Measurements from ENCODE around the gene RAPSN.
A peak's percentile ranks its signal among the peaks of the same experiment; 100 is the strongest.

The RAPSN gene

DNA sequence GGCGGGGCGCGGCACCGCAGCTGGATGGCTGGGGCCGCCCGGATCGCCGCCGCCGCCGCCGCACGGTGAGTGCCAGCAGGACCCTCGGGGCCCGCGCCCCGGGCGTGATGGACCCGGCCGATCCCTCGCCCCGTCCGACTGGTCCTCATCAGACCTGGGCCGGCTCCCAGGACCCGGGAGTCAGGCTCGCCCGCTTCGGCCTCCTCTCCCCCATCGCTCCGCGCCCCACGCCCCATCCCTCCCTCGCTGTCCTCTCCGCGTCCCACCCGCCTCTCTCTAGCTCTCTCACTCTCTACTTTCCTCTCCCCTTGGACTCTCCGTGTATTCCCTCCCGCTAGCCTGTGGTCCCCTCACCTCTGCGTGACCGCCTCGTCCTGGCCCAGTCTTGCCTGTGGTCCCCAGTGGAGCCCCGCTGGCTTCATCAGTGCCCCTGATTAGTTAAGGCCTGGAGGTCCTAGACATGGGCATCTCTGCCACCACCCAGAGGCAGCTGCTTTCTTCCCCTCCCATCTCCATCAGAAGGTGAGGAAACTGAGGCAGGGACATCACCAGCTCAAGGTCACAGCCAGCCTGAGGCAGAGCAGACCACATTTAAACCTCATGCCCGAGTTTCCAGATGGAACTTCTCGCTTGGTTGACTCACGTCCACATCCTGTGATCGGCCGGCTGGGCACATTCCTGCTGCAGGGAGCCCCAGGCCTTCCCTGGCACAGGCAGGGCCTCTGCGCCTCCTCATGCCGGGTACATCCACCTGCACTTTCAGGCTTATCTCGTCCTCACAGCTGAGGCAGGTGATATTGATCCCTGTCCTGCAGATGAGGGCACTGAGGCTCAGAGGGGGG, 40.1 kb downstream of the RAPSN start:
- FAIRE-seq (no peak), DNase-seq (ENCODE audit: low spot score) (peak; percentile 70)

DNA sequence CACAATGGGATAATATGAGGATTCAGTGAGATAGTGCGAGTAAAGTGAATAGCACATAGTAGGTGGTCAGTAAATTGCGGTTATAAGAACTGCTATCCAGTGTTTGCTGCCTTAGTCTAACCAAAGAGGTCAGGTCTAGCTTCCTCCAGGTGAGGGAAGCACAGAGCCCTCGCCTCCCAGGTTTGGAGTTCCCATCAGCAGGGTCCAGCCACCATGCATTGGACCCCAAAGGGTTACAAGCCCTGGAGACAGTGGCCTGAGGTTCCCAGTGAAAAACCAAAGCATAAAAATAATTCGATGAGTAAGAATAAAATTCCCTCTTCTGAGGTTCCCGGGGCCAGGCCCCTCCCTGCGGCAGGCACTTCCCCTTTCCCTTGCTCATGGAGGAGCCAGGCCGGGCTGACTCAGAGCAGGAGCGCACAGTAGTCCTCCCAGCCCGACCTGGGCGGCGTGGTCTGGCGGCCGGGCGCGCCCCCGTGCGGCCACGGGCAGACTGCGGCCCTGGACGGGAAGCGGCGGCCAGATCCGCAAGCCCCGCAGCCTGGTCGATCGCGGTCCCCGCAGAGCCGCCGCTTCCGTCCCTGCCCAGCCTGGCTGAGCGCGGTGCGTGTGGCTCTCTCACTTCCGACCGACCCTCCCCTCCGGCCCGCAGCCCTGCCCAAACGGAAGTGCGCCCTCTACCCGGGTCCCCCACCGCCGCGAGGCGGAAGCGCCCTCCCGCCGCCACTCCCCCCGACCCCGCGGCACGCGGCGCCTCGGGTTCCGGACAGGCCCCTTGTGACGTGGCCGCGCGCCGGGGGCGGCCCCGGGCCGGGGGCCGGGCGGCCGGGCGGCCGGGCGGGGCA, 41.0 kb downstream of the RAPSN start, which contains the start of gene SLC39A13:
Gene SLC39A13, plus strand, starts transcription at position 845 of the 845 bp plus-strand sequence. CDS start 1,505 bp downstream, outside the sequence.
- FAIRE-seq (peak; percentile 86), DNase-seq (ENCODE audit: low spot score) (peak; percentile 98)

DNA sequence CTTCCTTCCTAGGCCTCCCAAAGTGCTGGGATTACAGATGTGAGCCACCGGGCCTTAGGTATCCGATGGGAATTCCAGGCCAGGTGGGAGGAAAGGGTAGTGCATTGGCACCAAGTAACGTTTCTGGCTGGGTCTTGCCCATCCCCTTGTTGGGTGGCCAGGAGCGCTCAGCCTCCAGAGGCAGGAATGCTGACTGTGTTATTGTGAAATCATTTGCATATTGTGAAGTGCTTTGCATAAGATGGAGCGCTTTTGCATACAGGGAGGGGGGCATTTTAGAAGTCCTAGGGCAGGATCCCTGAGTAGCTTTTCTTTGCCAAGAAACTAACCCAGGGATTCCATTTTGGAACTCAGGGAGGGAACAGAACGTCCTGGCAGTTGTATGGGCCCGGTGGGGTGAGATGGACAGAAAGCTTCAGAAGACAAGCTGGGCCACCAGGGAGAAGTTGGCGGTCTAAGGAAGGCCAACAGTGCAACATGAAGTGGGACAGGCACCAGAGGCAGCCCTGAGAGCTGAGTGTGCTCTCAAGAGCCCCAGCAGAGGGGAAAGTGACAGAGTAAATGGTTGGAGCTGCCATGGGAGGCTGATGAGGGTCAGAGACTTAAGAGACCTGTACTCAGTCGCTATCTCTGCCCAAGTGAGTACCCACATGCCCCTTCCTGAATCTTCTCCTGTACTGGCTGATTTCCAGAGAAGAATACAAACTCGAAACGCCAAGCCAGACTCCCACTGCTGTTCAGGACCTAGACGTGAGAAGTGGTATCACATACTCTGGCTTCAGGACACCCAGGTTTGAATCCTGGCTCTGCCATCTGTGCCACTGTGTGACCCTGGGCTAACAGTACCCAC, 41.8 kb downstream of the RAPSN start:
- FAIRE-seq (no peak), DNase-seq (ENCODE audit: low spot score) (no peak)

DNA sequence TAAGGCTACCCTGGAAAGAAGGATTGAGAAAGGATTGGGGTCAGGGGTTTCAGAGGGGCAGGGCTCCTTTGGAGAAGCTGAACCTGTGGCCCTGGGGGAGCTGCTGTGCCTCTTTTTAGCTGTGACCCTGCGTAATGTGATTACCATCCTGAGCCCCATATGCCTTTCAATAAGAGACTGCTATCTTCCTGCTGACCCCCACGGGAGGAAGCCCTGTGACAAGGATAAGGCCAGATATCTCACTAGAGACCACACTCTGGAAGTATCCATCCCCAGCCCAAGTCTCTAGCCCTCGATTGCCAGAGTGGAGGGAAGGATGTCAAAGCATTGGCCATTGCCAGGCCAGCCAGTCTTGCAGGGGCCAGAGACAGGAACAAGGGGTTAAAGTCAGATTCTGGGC, 45.4 kb downstream of the RAPSN start:
- FAIRE-seq (no peak), DNase-seq (ENCODE audit: low spot score) (no peak)

DNA sequence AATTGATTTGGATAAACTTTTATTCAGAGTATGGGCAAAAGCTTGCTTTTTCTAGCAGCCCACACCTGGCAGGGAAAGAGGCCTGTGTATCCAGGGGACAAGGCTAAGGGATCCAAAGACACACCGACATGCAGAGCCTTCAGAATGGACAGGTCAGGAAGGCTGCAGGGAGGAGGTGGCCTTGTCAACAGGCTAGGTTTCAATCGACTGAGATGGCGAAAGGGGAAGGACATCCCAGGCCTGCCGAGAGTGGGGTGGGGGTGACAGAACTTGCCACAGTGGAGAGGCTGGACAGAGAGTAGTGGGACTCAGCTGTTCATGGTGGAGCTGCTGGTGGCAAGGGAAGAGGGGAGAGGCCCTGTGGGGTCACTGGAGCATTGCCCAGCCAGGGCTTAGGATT, 45.8 kb downstream of the RAPSN start:
- DNase-seq (ENCODE audit: low spot score): no peak
- no peak for FAIRE-seq

DNA sequence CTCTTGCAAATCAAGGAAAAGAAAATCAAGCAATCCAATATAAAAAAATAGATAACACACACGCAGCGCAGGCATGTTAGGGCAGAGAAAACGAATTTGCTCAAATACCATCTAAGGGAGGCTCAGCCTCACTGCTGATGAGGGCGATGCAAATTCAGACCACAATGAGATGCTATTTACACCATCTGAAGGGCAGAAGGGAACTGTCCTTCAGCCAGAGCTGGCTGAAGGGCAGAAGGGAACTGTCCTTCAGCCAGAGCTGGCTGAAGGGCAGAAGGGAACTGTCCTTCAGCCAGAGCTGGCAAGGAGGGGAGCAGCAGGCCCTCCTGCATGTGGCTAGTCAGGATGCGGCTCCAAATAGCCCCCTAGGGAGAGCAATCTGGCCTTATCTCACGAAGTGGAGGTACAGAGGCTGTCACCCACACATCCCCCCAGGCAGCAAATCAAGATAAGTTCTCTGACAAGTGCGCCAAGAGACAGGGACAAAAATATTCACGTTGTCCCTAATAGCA, 48.1 kb downstream of the RAPSN start:
- FAIRE-seq (peak; percentile 80), DNase-seq (ENCODE audit: low spot score) (no peak)

DNA sequence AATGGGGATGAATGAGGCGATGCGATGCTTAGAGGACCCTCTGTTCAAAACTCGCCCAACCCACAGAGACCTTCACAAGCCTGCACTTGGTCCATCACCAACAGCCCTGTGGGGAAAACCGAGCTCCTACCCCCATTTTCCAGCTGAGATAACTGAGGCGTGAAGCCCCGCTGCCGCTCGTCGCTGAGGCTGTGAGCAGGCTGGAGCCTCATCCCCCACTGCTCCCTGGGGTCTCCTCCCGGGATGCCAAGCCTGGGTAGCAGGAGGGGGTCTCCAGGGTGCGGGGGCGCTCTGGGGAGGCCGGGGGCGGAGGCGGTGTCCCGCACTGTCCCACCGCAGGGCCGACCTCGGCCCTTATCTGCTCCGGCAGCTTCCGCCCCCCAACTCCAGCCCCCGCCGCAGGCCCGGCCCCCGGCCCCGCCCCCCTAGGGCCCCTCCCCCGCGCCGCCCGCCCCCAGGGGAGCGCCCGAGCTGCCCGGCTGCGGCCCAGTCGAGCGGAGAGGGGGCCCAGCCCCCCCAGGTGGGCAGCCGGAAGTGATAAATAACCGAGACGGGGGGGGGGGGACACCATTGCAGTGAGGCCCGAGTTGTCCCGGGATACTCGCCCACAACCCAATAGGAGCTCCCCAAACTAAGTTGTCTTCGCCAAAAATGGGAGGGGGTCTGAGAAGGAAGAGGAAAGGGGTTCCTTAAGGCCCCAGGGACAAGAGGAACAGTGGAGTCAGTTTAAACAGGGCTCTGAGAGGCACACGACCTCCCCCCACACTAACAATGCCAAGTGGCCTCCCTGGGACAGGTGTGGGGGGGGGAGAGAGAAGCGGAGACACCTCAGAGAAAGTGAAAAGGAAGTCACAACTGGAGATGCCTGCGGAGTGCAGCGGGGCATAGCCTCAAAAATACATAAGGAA, 48.8 kb downstream of the RAPSN start:
- peak; percentile 71 for DNase-seq (ENCODE audit: low spot score)
- no peak for FAIRE-seq

DNA sequence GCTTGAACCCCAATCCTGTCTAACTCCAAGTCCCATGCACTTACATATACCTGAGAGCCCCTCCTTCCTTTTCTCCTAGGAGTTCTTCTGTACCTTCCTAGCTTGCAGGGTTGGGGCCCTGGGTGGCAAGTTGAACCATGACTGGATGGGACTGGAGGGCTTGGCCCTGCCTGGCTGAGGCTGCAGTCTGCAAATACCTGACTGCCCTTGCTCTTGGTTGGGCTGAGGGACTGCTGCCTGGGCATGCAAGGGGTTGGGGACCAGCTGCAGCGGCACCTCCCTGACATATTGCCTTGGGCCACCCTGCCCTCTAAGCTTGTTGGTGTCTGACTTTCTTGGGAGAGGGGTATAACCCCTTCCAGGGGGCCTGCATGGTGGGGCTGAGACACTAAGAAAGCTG, 50.4 kb downstream of the RAPSN start:
- DNase-seq (ENCODE audit: low spot score) (no peak), FAIRE-seq (no peak)

DNA sequence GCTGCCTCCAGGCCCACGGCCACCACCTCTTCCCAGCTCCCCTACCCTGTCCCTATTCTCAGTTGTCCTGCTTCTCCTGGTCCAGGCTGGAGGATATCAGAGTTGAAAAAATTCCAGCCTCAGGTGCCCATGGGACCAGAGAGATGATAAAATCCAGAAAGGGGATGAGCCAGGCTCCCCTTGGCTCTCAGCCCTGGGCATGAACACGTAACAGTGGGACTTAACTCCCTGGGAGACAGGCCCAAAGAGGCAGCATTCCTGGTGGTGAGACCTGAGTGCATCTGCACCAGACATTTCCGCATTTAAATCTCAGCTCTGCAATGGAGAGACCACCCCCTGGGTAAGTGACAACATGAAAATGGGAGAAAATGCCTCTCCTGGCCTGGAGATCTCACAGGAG, 50.9 kb downstream of the RAPSN start:
- DNase-seq (ENCODE audit: low spot score) (no peak), FAIRE-seq (no peak)

DNA sequence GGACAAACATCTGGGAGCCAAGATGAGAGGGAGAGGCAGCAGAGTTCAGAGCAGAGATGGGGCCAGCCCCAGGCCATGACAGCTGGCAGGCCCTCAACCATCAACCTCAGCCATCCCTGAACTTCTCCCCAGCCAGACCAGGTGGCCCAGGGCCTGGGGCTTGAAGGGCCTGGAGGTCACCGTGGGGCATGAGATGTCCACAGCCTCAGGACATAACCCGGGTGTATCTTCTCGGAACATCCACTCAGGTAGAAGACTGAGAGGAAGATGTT, 53.0 kb downstream of the RAPSN start:
- no peak for FAIRE-seq

DNA sequence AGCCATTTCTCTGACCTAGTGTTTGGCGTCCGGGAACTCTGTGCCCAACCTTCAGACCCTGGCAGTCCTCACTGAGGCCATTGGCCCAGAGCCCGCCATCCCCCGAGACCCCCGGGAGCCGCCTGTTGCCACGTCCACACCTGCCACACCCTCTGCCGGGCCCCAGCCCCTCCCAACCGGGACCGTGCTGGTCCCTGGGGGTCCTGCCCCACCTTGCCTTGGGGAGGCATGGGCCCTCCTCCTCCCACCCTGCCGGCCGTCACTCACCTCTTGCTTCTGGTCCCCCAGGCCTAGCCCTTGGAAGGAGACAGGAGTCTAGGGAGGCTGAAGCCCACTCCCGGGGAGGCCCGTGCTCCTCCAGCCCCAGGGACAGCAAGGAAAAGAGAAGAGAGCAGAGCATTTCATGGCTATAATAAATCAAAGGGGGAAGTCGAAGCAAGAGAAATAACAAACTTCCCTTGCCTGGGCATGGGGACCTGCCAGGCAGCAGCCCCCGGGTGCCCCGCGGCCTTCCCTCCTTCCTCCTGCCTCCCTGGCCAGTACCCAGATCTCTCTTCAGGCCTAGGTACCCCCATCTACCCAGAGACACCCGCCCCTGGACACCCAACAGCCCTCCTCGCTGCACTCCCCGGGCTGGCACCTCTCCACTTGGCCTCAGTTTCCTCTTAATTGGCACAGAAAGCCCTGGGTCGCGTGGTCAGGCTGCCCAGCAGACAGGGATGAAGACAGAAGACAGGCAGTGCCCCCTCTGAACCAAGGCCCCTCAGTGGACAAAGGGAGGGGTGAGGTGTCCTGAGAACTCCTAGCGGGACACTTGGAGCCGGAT, 53.5 kb downstream of the RAPSN start:
- FAIRE-seq: no peak
- no peak for DNase-seq (ENCODE audit: low spot score)

More for the DNA sequence above, 53.0 kb downstream of the RAPSN start:
- no peak for DNase-seq (ENCODE audit: low spot score)

DNA sequence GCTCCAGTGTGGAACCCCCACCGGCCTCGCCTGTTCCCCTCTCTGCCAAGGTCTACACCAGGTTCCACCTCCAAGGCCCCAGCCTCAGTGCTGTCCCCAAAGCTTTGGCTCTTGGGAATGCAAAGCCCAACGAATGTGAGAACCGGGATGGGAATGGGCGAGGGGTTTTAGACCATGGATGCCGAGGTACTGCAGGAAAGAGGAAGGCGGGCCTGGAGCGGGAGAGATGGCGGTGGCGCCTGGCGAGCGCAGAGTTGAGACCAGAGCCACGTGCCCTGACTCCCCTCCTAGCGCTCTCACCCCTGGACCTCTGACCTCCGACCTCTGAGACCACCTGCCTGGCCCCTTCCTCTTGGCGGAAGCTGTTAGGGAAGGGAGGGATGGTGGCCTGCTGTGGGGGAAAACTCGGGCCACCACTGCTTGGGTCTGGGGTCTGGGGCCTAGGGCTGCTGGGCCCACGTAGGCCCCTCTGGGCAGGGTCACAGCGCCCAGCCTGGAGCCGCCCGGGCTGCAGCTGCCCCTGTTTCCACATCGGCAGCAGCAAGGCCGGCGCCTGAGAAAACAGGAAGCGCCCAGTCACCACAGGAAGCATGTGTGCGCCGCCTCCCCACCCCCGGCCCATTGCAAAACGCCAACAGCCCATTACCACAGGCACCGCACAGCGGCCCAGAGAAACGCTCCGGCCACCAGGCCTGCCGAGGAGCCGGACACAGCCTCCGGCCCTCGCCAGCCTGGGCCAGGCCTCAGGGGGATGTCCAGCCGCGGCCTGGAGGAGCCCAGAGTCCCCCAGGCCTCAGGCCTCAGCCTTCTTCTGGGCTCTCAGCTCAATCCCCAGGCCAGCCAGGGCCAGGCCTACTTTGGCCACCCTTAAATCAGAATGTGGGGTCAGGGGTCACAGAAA, 54.4 kb downstream of the RAPSN start:
- no peak for FAIRE-seq
- DNase-seq (ENCODE audit: low spot score): no peak

DNA sequence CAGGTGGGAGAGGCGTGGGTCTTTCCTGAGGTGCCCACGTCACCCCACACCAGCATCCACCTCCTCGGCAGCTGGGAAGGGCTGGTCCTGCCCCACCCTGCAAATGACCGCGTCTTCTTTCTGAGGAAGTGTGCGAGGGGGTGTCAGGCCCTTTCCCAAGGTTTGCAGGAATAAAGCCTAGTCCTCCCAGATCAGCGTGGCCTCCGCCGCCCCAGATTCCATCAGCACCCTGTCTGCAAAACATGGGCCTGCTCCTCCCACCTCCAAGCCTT, 55.0 kb downstream of the RAPSN start:
- no peak for FAIRE-seq
- DNase-seq (ENCODE audit: low spot score): no peak

DNA sequence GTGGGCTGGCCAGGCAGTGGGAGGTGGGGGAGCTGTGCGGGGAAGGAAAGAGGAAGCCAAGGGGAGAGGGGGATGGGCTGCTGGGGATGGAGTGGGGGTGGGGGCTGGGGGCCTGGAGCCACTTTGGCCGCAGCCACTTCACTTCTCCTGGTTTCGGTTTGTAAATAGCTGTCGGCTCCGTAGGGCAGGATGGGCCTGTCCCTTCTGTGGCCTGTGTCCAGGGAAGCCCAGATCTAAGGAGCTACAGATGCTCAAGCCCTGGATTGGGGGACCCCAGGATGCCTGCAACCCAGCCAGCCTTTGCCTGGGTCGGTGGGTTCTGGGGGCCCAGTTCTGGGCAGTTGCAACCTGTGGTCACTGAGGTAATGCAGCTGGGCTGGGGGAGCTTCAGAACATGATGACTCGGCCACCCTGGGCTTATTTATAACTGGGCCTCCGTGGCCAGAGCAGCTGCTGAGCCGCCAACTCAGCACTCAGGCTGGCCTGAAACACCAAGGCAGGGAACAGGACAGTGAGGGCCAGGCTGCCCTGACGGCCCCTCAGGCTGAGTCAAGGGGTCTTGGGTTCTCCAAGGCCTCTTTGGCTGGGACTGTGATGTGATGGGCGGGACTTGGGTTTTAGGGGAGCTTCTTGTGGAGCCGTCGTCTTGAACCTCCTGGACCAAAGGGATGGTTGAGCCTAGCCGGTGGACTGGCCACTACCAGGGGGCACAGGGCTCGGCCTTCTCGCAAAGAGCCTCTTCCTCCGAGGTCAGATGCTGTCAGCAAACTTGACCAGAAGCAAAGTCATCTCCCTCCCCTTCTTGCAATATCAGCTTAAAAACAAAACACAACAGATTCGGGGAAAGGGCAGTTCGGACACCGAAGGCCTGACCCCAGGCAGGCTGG, 55.5 kb downstream of the RAPSN start:
- no peak for DNase-seq (ENCODE audit: low spot score)
- FAIRE-seq: no peak

DNA sequence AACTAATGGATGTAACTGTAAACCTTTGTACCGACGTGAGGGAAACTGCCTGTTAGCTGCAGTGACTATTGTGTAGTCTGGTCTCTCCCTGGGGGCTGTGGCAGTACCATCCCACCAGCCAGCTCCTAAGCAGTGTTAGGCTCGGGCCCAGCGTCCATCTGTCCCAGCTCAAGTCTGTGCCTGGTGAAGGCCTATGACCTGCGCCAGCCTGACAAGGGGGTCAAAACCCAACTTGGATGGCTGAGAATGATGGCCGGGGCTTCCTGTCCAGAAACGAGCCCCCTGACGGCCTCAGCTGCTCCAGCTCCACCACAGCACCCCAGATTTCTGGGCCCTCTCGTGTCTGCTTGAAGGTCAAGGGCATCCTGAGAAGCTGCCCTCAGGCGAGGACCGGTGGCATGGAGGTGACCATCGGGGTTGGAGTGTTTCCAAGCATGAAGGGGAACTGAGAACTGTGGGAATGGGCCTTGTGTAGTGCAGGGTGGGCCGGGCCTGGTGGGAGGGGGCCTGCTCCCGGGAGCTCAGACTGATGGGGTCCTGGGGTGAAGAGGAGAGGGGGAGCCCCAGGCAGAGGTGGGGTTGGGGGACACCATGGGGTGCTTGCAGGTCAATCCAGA, 56.3 kb downstream of the RAPSN start:
- no peak for DNase-seq (ENCODE audit: low spot score)
- no peak for FAIRE-seq

DNA sequence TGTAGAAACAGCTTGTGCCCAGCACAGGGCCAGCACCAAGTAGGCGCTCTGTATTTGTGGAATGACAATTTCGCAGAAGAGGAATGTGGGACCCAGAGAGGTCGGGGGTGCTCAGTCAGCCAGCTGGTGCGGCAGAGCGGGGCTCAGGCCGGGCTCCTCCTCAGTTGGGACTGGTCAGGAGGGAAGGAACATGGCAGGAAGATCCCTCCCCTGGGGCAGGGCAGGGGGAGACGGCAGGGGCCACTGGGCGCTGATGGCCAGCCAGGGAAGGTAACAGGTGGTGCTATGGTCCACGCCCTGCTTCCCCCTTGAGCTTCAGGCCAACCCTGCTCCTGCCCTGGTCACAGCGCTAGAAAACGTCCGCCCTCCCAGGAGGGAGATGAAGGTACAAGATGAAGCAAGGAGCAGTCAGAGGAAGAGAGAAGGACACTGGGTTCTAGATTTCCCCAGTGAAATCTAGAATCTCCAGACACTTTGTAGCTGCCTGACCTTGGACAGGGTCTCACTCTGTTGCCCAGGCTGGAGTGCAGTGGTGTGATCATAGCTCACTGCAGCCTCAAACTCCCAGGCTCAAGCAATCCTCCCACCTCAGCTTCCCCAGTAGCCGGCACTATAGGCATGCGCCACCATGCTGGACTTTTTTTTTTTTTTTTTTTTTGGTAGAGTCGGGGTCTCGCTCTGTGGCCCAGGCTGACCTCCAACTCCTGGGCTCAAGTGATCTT, 57.1 kb downstream of the RAPSN start:
- FAIRE-seq (no peak), DNase-seq (ENCODE audit: low spot score) (no peak)
